Right renal cortex interstitium (tissue), 3 donors: Measurements from ENCODE around the gene CYP17A1. TPM values are rescaled to one million over a fixed set of nuclear protein-coding genes. Genes with fewer than 3 reads are reported as not detected.

Source experiments
- DNase-seq, 3 donors: peaks; one replicate each; pipeline ENCODE4 v3.0.0-alpha.2; 2013; ENCODE audit warnings: low read depth in 3 of 3, low spot score in 2 of 3
- polyA plus RNA-seq, 3 donors: library from polyadenylated mRNA; unstranded; fragments of 120-200 nt; gene quantifications; one replicate each; pipeline ENCODE4 v1.2.1, GENCODE V29; 2013; ENCODE audit not compliant: insufficient read length in 3 of 3

The CYP17A1 gene
- polyA plus RNA-seq, 3 donors, result 0.78 to 2.6 (median 0.89) TPM

DNA sequence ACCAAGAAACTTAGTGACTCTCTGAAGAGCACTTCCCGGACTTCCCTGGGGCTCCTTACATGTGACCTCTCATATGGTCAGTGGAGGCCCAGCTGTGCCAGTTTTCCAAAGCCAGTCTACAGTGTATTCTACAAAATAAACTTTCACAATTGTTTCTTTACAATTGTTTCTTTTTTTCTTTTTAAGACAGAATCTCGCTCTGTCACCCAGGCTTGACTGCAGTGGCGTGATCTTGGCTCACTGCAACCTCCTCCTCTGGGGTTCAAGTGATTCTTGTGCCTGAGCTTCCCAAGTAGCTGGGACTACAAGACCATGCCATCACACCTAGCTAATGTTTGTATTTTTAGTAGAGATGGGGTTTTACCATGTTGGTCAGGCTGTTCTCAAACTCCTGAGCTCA lies 25.9 kb downstream of the CYP17A1 start:
- DNase-seq, result no peak

- DNase-seq, result no peak
These were observed 28.8 kb downstream of the CYP17A1 start for GRCh38 chr10:102808380-102808779.

DNA sequence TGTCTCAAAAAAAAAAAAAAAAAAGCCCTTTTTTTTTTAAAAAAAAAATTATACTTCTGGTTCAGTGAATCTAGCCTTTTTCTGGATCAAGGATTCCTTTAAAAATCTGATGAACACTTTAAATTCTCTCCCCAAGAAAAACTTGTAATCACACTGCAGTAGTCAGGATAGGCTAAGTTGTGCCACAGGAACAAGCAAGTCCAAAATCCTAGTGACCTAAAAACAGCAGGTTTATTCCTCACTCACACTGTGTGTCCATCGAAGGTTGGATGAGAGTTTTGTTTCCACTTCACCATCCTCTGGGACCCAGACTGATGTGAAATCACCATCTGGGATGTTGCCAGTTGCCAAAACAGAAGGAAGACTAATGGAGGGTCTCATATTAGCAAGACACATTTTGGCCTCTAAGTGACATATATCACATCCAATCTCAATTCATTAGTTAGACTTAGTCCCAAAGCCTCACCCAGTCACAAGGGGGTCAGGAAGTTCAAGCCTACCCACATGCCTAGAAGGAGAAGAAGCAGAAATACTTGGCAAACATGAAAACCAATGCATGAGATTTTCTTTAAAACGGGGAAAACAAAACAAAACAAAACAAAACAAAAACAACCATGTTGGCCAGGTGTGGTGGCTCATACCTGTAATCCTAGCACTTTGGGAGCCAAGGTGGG lies 32.7 kb downstream of the CYP17A1 start:
- no peak for DNase-seq

DNA sequence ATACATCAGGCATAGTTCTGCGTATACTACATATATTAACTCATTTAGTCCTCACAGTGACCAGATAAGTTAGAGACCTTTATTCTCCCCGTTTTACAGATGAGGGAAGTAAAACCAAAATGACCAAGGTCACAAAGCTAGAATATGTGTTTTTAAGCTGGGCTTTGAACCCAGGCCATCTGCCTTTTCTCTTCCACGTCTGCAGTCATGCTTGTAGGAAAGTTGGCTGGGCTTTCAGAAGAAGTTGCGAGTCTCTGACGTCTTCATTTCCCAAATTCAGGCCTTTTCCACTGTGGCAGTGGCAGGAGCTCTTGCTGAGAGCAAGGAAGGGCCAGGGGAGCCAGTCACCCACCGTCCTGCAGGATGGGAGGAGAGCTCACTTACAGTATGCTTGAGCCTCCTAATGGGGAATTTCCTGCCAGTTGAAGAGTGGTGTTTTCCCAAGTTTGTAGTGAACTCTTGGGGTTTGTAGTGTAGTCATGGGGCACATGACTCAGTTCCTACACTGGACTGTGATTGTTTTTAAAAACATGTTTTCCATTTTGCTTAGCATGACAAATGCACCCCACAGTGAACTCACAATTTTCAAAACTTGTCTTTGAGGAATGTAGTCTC lies 34.2 kb downstream of the CYP17A1 start:
- DNase-seq, result no peak

- no peak for DNase-seq
These were observed 35.2 kb downstream of the CYP17A1 start for GRCh38 chr10:102801978-102802377.

DNA sequence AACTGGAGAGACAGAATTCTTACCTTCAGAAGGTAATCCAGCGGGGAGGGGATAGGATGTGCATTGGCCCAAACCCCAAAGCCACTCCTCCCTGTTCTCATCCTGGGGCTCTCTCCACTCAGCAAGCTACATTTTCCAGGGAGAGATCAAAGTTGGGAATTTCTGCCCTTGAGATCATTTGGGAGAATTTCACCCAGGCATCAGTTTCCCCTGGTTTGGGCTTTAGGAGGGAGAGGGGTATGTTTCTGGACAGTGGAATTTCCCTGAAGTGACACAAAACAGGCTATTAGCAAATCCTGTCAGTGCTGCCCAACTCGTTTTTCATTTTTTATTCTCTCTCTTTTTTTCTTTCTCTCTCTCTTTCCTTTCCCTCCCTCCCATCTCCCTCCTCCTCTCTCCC lies 35.7 kb downstream of the CYP17A1 start:
- no peak for DNase-seq

GRCh38 chr10:102800611-102801335 lies 36.4 kb downstream of the CYP17A1 start:
- no peak for DNase-seq

DNA sequence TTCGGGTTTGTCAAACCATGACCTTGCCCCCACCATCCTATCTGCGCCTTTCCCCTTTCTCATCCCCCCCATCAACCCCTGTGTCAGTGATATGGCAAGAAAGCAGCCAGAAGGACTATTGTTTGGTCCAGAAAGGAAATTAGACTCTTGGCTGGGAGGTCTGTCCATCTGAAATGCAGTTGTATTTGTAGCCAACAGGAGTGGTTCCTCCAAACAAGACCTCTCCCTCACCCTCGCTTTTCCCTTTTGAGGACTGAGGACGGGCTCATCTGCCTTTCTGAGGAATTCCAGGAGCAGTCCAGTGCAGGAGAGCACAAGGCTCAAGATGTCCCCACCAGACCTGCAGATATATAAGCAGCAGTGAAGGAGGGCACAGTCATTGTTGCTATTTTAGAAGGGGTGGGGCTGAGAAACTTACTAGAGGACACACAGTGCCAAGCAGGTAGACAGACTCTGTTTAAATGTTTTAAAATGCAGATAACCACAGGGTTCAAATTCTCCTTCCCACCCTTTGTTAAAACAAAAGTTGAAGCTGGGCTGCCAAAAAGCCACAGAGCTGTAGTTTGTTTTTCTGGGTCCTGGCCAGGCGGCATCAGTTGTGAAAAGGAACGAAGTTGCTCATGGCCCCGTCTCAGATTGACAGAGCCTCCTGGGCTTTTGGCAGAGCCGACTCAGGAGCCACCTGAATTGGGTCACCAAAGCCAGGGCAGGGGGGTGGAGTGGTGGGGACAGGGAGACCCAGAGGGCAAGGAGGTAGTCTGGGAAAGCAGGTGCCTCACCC lies 37.3 kb downstream of the CYP17A1 start:
- no peak for DNase-seq

GRCh38 chr10:102796407-102797176 lies 40.6 kb downstream of the CYP17A1 start:
- DNase-seq, result no peak

GRCh38 chr10:102795453-102796406 lies 41.5 kb downstream of the CYP17A1 start:
- DNase-seq, result no peak

- no peak for DNase-seq
These were observed 45.3 kb downstream of the CYP17A1 start for GRCh38 chr10:102791754-102792395.

DNA sequence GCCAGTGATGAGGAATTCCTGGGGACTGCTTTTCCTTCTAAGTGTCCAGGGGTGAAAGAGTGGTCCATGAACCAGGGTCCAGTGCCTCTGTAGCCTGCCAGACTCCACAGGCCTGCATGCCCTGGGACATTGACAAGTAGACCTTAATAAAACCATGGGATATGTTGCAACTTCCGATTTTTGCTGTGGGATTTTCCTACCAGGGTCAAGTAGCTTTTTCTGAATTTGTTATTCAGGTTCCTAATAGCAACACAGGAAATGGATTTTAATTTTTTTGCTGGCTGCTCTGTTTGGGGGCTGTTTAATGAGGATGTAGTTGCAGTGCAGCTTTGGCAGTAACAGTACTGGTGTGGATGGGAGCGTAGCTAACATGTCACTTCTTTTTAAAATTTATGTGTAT lies 51.4 kb downstream of the CYP17A1 start:
- no peak for DNase-seq

GRCh38 chr10:102783568-102783967 lies 53.6 kb downstream of the CYP17A1 start:
- no peak for DNase-seq

DNA sequence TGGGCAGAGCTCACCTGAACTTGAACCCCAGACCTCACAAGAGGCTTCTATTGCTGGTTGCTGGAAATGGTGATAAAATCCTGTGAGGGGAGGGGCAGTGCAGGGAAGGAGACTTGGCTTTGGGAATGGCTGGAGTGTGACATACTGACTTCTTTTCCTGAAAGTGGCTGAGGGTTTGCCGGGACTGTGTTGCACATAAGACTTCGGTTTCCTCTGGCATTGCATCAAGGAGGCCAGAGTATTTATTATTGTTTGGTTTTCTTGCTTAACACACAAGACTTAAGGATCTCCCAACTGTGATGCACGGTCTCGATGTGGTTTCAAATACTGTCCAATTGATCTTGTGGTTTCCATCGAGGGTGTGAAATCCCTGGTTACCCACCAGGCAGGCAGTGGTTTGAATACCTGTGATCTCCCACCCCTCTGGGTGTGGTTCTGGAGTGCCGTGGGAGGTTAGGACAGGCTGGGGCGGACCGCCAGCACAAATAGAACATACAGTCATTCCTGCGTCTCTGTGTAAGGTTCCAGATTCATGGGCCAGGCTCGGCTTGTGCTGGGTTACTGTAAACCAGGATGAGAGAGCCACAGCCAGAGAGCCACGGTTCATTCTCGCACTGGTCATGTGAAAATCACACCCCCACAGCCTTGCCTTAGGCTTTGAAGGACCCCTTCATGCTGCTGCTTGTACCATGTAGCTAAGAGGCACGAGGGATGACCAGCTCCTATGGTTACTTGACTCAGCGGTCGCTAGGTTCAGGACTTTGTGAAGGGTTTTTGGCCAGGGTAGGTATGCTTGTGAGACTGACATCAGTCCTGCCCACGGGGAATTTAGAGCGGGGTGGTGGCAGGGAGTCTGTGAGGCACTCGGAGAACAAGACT lies 54.3 kb downstream of the CYP17A1 start:
- DNase-seq, result no peak

DNA sequence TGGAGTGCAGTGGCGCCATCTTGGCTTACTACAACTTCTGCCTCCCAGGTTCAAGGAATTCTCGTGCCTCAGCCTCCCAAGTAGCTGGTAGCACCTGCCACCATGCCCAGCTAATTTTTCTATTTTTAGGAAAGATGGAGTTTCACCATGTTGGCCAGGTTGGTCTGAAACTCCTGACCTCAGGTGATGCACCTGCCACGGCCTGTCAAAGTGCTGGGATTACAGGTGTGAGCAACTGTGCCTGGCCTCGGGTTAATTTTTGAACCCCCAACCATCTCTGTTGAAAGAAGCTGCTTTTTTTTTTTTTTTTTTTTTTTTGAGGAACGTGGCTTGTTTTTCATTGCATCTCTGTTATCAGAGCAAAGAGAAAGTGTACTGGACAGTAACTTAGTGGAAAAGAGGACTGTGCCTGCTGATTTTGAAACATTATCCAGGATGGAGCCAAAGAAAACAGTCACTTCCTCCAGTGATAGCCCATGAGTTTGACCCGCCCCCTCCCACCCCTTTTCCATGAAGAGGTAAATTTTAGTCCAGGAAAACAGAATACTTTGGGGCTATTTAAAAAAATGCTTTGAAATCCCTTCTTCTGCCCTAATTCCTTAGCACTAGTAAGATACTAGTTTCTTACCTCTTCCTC lies 55.2 kb downstream of the CYP17A1 start:
- no peak for DNase-seq

DNA sequence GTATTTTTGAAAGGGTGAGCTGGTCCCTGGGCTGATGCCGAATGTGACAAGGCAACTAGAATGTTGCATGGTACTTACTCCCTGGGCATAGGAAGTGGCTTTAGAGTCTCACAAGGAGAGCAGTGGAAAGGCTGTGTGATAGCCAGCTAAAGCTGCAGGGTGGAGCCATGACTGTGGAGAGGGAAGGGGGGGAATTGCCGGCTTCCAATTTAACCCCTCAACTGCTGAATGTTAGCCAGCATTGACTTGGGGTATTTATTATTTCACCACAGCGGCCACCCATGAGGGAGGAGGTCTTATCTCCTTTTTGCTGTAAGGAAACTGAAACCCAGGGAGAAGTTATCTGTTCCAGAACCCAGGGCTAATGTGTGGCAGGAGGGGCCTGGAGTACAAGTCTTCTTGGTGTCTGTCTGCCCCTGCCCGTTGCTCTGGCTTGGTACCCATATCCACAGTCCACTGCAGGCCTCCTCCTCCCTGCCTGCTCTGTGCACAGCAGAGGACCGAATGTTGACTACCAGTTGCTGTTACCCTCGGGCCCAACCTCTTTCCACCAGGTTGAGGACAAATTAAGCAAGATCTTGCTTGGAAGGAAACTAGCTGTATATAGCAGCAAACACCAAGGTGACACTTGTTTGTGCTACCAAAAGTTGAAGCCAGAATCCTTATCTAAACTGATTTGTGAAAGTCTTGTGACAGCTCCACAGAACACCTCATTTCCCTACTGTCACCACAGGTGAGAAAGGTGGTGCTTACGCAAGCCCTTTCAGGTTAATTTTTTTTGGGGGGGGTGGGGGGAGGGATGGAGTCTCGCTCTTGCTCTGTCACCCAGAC lies 55.9 kb downstream of the CYP17A1 start:
- no peak for DNase-seq
